CMK (cell line): Measurements from ENCODE around the gene LRMDA.
"Not testable (repeated sequence)": the region's sequence is repeated elsewhere in the genome, so short reads cannot be mapped to it uniquely, and the experiment has no call there.

Experiments used
- DNase-seq: peaks from one replicate; pipeline ENCODE4 v3.0.0-alpha.2; 2010; ENCODE audit warnings: low read depth

The LRMDA gene

DNA sequence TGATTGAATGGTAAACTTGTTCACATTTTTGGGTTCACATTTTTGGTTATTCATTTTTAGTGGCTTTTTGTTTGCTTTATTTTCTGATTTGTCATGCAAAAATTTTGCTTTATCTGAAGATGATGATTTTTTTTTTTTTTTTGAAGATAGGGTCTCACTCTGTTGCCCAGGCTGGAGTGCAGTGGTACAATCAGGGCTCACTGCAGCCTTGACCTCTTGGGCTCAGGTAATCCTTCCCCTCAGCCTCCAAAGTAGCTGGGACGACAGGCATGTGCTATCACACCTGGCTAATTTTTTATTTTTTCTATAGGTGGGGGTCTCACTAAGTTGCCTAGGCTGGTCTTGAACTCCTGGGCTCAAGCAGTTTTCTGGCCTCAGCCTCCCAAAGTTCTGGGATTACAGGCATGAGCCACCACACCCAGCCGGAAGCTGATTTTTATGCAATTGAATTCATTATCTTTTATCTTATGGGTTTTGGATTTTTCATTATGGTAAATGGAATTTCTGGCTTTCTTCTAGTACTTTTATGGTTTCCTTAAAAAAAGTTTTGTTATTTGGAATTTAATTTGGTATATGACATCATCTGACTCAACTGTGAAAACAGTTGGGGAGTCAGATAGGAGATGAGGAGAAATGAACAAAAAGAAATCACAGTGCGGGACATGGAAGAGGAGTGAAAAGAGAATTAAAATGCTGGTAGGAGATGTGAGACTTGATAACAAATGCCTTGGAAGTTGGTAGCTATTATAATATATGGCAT, 158.7 kb downstream of the LRMDA start:
- DNase-seq, result no peak

DNA sequence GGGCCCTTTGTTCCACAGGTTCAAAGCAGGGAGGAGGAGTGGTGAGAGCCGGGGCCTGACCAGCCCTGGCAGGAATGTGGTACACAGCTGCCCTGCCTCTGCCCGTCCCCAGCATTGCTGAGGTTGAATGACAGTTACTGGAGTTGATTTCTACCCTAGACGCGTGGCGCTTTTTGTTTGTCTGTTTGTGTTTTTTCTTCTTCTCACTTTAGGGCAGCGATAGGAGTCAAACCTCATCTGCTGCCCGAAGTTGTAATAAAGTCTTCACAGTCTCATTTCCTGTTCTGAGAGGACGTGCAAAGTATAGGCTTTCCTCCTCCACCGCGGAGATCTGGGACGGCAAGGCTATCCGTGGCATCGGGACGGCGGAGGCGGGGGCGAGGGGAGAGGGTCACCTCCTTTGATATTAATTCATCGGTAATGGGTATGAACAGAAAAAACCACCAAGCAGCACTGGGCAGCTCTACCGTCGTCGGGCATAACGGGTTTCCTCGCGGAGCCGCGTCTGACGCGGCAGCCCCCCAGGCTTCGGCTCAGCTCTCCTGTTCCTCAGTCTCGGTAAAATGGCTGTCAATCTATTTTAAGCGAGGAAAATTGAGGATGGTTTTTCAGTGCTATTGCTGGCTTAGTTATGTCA, 160.8 kb downstream of the LRMDA start:
- no peak for DNase-seq

DNA sequence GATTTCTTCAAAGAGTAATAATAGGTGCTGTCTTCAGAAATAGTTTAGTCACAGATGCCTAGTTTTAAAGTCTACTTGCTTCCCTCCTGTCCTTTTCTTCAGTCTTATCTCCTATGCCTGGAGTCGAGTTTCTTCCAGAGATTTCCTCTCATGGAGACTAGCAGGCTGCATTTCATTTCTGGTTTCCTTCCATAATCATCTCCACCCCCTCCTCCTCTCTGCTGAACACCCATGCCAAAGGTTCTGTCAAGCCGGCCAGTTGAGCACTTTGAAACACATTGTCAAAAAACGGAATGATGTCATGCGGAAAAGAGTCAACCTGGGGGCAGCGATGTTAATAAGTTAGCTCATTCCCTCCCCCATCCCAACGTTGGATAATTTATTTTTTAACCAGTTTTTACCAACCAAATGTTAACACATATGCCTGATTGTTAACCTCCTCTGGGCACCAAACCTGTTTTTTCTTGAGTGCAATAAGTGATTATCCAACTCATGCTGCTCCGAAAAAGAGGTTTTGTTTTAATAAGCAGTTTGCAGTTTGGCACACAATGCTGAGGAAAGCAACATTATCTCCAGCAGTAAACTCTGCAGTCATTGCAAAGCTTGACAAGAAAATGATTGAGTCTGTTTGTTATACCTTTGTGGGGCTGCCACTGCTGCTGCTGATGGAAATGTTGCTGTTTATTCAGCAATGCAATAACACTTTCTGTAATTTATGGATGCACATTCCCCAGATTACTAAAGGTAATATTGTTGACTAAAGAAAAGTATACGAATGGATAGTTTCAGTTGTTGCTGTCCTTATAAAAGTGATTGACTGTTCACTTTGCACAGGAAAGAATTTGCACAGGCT, 161.6 kb downstream of the LRMDA start:
- DNase-seq, result no peak

DNA sequence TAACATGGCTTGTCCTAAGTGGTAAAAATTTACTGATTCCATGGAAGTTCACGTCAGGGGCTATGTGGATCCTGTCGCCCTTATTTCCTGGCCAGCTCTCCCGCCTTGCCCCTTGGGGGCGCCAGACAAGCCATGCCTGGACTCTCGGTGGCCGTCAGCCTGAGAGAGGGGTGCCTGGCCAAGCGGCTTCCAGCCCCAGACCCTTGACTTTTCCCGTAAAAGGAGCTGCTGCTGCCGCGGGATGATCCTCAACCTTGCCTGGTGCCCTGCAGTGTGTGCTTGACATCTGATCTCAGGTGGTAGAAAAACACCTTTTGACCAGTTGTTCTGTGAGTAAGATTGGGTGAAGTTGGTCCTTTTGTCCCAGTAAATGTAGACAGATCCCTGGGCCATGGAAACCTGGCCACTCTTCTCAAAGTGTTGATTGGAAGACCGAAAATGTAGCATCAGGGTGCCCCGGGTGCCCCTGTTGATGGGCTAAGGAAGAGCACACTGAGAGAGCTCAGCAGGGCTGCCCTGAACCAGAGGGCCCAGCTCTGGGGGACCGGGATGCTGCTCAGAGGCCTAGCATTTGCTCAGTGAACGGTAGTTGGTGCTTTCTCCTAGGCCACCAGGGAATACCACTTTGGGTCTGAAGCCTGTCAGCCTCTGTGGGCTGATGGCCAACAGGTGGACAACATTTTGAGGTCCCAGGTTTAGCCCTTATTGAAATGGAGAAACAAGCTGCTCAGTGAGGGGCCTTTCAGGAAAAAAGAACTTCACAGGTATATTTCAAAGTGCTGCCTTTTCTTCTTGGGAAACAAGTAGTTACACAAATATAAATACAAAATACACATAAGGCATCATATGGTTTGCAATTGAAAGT, 162.5 kb downstream of the LRMDA start:
- DNase-seq, result no peak

DNA sequence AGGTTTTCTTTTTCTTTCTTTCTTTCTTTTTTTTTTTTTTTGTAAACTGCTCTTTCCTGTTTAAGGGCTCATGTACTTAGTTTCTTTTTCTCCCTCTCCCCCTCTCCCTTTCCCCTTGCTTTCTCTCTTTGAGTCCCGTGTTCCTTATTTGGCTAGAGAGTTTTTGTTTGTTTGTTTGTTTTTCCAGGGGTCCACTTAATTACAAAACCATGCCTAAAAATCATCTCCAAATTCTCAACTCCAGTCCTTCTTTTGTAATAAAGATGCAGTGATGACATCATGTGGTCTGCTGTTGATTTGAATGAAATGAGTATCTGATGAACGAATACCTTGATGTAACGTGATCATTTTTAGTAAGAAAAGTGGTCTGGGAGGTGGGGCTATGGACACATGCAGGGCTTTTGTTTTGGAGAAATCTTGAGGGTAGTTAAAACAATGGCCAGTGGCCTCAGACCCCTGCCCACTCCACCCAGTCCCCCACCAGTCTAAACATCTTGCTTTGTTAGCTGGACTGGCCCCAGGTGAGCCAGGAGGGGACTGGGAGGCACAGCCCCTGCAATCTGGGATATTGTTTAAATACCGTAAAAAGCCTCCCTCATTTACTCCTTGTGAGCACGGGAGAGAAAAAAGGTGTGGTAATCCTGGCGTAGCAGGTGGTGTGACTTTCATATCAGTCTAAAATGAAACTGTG, 165.7 kb downstream of the LRMDA start:
- DNase-seq, result no peak

DNA sequence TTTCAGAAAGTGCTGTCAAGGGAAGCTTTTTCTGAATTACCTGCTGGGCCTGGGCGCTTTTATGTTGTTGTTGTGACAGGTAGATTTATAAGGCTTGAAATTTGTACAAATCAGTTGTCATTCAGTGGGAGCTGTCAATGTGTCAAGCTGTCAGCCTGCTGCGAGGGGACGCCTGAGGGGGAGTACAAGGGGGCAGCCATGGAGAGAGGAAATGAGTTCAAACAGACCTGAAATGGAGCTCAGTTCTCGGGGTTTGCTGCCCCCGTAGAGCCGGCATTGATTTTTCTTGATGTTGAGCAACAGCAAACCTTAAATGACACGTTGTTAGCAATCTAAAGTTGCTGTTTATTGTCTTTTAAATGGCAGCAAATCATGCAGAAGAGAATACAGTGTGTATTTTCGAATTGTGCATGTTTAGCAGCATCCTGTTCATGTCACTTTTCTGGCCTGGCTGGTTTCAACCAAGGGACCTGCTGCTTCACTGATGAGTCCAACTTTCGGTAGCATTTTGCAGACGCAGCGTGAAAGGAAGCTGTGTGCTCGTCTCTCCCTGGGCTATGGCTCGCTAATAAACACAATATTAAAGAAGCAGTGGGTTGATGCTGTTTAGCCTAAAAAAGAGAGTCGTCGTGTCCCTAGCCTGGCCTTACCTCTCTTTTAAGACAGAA, 166.5 kb downstream of the LRMDA start:
- DNase-seq, result no peak

DNA sequence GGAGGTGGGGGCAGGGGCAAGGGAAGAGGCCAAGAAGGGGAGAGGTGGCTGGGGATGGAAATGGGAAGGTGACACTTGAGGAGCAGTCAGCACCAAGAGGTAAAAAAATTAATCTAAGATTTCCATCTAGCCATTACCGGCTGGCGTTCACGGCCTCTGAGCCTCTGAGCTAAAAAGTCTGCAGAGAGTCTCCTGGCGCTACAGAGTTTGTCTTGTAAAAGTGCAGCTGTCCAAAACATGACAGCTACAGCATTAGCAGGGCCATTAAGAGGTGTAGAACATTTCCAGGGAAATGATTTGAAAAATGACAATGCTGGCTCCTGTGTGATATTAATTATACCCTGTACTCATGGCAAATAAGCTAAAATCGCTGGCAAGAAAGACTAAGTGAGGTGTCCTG, 167.6 kb downstream of the LRMDA start:
- DNase-seq, result no peak

DNA sequence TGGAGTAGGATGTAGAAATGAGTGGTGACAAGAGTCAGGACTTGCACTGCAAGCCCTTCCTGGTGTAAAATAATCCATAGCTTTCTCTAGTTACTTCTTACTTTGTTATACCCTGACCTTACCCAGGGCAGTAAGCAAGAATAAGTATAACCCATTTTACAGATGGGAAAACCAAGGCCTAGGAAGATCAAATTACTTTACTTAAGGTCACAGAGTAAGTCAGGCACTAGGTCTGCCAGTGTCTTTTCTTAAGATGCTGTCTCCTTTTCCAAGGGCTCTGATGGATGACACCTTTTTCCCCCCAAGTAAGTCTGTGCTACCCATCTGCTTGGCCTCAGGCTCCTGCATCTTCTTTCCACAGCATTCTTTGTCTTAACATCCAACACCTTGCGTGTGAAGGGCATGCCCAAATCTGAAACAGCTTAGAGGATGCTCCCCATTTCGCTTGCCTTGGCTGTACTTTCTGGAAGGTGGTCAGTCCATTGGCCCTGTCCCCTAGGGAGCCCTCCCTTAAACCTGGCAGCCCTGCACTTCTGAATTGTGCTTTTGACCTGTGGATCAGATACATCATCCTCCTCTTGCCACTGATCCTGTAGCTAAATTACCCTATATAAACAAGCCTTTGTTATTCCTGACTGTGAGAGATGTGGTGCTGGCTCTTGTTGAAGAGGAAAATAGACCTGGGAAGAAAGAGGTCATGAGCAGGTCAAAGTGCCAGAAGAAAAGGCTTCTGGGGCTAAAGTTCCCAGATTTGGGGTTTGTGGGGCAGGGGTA, 168.6 kb downstream of the LRMDA start:
- no peak for DNase-seq

DNA sequence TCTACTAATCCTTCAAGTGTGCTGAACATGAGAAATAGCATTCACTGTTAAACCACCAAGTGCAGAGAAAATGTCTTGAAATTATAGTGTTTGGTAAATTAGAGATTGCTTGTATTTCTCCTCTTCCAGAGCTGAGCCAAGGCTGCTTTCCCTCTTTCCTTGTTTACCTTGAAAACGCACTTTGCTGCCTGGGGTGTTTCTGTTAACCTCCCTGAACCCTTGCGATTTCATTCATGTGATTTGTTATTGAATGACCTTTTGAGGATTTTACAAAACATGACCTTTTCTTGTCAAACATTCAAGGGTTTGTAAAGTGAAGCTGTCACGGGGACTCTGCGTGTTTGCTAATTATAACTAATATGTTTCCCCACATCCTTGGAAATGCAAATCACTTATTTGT, 169.4 kb downstream of the LRMDA start:
- no peak for DNase-seq

DNA sequence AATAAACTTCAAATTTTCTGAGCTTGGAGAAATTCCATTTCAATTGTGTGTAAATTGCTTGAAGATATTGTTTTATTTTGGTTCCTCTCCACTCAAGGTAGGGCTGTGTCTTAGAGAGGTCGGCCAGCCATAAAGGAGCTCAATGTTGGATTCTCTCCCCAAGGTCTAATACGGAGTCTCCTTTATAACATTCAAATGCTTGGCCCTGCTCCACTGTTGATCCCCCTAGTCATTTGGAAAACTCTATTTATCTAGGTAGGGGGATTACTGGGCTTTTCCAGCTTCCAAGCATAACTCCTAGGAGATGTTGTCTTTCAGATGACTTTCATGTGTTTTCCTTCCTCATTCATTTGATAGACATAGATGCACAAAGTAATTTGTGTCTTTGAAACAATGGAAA, 170.9 kb downstream of the LRMDA start:
- DNase-seq, result no peak

DNA sequence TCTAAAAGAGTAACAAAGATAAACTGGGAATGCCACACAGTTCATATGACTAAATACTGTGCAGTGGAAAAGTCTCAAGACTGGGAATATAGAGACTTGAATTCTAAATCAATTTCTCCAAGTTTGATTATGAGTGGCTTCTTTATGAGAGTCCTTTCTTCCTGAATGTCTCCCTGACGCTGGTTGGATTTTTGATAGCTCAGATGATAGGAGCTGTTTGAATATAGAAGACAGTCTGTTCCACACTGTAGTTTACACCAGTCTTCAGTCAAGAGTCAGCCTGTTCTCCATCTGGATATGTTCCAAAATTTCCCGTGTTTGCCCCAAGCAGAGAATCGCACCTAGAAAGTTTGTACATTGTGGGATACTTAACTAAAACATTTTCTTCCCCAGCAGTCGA, 173.7 kb downstream of the LRMDA start:
- no peak for DNase-seq

DNA sequence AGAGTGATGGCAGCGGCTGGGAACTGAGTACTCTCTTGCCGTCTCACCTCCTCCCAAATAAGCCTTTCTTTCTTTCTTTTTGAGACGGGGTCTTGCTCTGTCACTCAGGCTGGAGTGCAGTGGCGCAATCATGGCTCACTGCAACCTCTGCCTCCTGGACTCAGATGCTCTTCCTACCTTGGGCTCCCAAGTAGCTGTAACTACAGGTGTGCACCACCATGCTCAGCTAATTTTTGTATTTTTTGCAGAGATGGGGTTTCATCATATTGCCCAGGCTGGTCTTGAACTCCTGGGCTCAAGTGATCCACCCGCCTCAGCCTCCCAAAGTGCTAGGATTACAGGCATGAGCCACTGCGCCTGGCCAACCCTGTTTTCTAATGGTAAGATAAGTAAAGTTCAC, 174.4 kb downstream of the LRMDA start:
- not testable (repeated sequence) for DNase-seq

DNA sequence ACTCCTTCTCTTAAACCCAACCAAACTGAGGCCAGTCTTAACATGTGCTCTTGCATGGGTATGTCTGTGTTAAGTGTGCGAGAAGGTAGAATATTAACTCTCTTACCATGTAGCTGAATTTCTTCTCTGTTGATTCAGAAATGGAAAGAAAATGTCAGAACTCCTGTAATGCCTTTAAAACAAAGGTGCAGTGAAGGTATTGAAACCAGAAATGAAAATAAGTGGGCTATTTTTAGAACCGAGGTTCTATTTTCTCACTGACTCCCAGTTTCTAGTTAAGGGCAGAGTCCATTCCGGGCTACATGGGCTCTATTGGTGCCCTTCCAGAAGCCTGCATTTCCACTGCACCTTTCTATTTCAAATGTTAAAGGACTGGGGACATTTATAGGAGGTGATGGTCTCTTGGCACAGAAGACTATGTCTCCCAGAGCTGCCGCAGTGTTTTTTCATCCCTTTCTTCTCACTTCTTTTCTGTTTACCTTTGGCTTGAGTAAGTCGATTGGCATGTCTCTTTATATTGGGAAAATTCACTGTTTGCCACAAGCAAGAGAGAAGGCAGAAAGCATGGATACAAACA, 174.9 kb downstream of the LRMDA start:
- no peak for DNase-seq

DNA sequence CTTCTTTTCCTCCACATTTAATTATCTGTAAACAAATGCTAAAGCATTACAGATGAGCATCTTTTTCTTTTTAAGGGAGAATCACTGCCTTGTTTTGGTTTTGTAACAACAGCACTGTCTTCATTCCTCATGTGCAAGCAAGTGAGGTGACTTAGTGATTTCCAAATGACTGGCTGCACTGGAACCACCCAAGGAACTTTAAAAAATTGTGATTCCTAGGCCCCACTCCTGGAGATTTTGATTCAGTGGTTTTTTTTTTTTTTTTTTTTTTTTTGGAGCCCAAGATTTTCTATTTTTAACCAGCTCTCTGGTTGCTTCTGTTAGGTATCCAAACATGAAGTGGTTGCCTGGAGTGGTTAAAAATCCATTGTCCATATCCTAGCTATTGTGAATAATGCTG, 176.2 kb downstream of the LRMDA start:
- DNase-seq, result no peak

DNA sequence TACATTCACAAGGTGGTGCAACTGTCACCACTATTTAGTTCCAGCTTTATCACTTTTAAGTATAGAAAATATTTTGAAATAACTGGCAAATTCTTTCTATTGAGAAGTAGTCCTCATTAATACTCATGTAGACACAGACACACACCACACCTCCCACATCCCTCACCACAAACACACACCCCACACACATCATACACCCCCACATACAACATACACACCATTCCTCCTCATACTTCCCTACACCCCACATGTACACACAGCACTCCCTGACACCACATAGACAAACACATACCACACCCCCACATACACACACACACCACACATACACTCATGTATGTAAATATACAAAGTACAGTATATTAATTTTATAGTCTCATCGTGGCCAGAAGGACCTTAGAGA, 178.8 kb downstream of the LRMDA start:
- no peak for DNase-seq

DNA sequence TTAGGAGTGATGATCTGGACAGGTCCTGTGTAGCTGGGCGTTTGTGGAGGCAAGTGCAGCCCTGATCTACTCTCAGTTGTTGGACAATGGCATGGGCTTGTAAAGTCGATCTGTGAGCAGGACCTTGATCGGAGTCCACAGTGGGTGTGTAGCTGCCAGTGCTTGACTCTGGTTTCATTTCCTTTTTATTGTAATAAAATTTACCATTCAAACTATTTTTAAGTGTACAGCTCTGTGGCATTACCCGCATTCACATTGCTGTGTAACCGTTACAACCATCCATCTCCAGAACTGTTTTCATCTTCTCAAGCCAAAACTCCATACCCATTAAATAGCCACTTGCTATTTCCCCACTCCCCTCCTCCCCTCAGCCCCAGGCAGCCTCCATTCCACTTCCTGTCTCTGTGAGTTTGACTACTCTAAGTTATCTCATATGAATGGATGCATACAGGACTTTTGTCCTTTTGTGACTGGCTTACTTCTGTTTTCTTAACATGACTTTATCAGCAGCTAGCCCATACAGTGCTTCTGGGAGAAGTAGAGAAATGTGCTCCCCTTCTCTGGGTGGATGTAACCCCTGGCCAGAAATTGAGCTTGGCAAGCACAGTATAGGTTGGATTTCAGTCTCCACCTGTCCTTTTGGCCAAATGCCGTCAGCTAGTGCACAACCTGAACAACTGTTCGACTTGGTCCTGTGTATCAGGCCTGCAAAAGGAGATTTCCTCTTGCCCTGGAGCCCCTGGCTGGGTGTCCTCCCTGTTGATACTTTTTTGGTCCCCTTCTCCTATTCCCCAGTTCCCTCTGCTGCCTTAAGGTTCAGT, 180.0 kb downstream of the LRMDA start:
- no peak for DNase-seq

DNA sequence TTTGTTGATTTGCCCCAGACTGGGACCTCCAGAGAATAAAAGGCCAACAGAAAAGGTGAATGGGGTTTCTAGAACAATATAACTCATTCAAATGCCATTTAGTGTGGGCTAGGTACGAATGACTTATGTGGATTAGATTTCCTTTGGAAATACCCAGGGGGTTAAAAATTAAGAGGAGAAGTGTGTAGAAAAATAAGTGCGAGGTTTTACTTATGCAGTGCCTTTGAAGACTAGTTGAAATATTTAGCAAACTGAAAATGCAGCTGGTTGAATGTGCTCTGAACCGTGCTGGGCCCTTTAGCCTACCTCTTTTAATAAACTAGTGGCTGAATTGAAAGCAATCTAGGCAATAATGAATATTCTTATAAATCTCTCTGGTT, 180.6 kb downstream of the LRMDA start:
- DNase-seq, result no peak

DNA sequence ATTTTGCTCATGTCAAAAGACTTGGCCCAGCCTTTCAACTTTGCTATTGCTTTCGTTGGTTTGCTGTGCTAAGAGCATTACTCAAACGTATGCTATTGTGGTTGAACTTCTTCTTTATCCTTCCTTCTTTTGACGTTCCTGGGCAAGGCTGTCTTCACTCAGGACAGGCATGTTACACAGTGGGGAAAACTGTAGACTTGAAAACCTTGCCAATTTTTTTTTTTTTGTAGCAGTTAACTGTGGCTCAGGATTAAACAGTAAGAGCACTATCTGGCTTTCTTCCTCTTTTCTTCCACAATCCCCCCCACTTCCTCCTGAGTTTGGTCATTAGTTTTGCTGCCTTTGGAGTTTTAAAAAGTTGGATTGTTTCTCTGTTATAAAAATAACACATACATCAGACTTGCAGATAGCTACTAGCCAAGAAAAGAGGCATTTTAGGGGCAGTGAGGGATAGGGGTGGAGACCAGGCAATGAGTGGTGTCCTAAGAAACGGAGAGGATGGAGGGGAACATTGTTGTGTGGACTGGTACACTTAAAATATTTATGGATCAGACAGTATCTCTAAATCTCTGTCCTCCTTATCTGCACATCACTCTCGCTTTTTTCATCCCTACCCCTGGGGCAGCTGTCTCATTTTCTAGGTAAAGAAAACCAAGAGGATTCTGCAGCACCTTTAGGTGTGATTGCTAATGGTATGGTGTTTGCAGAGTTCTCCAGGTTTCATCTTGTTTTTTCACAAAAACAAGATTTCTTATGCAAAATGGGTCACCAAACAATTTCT, 181.7 kb downstream of the LRMDA start:
- no peak for DNase-seq
